Esophagus muscularis mucosa (tissue), 4 donors: ENCODE results near the gene SLCO3A1. TPM values are rescaled to one million over a fixed set of nuclear protein-coding genes. Genes with fewer than 3 reads are reported as not detected.
A peak's percentile ranks its signal among the peaks of the same experiment; 100 is the strongest.
"Not testable (repeated sequence)": the region's sequence is repeated elsewhere in the genome, so short reads cannot be mapped to it uniquely, and the experiment has no call there.

Experiments
- DNase-seq: peaks from one replicate; pipeline ENCODE4 v3.0.0-alpha.2; 2017; ENCODE audit errors: extremely low spot score
- H3K27ac ChIP-seq, 4 donors: fragments of 200-600 bp; sonication (generic); replicated peaks in 1 of 4; 1 replicate in 3 of 4; 2 replicates in 1 of 4; pipeline ENCODE4 v1.5.1; 2016 to 2019; ENCODE audit warnings: mild to moderate bottlenecking in 1 of 4
- H3K27me3 ChIP-seq, 4 donors: fragments of 200-600 bp; sonication (generic); one replicate each; pipeline versions ENCODE4 v1.5.1 to v1.6.0; 2016 to 2019
- H3K36me3 ChIP-seq, 4 donors: fragments of 200-600 bp; sonication (generic); one replicate each; pipeline ENCODE4 v1.5.1; 2016 to 2019
- H3K4me1 ChIP-seq, 4 donors: fragments of 200-600 bp; sonication (generic); one replicate each; pipeline ENCODE4 v1.5.1; 2016 to 2019
- H3K4me3 ChIP-seq, 4 donors: fragments of 200-600 bp; sonication (generic); 1 replicate in 2 of 4; 2 replicates in 2 of 4; pipeline ENCODE4 v1.5.1; 2016 to 2019; ENCODE audit warnings: mild to moderate bottlenecking in 4 of 4, moderate library complexity in 1 of 4
- H3K9me3 ChIP-seq, 4 donors: fragments of 200-600 bp; sonication (generic); 1 replicate in 3 of 4; 2 replicates in 1 of 4; pipeline ENCODE4 v1.5.1; 2016 to 2019
- EP300 ChIP-seq: sonication (generic); formaldehyde crosslinking; IDR thresholded peaks from one replicate; pipeline ENCODE4 v1.6.1; 2017; ENCODE audit warnings: antibody characterized with exemption
- POLR2A ChIP-seq: fragments of 450-650 bp; IDR thresholded peaks from one replicate; pipeline ENCODE4 v1.6.1; 2017; ENCODE audit warnings: antibody characterized with exemption, moderate library complexity, mild to moderate bottlenecking, low read depth
- POLR2AphosphoS5 ChIP-seq, 2 donors: sonication (generic); formaldehyde crosslinking; IDR thresholded peaks; one replicate each; pipeline ENCODE4 v1.6.1; 2017; ENCODE audit warnings: antibody characterized with exemption in 2 of 2
- WGBS: methylation state at CpG from one replicate; pipeline ENCODE4 v1.1.5; 2018; 5-methylcytosine and 5-hydroxymethylcytosine counted together
- intact Hi-C: fragments of 100-400 bp; cut with DNase I; formaldehyde crosslinking; loops from one replicate; pipeline ENCODE4 v1.15.1; 2023
- total RNA-seq, 4 donors: library from RNA; depleted of rRNA; stranded (reverse); fragments of >200 nt; gene quantifications; one replicate each; pipeline versions ENCODE4 v1.1.0 to v1.2.1, GENCODE V29; 2016
- TF ChIP-seq, protein P1 (sequence below), 3 experiments: fragments of 200-600 bp in 2 of 3; fragments of 450-650 bp in 1 of 3; sonication (generic) in 2 of 3; IDR thresholded peaks; one replicate each; pipeline ENCODE4 v1.5.1; 2017 to 2019; ENCODE audit warnings: antibody characterized with exemption in 3 of 3, mild to moderate bottlenecking in 2 of 3, moderate library complexity in 1 of 3

The SLCO3A1 gene
- total RNA-seq, 4 donors from 2014 or later, result 5.6 to 17.5 (median 12.3) TPM

DNA sequence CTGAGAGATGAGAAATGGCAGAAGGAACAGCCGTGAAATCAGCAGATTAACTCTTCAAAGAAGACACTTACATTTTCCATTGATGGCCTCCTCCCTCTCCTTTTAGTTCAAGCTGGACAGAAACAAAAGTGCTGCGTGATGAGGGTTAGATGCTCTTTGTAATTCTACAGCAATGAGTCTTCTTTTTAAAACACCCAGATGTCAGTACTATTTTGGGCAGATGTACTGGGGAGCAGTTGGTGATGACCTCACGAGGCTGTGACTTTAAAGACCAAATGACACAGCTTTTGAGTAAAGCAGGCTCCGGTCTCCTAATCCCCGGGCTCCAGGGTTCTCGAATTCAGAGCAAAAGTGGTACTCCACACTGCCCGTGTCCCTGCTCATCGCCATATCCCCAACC is 198.2 kb downstream of the SLCO3A1 start:
- no peak for DNase-seq
- Histone ChIP-seq H3K27ac (no peak overlapping the region), H3K36me3 (no peaks in the 10 kb centered on the region), H3K4me1 (peaks cover 9 to 26% (median 14%) of the 10 kb centered on the region in 4 donors), H3K9me3 (no peaks in the 10 kb centered on the region), H3K27me3 (no peaks in the 10 kb centered on the region), H3K4me3 (no peak overlapping the region)
- 78% methylated on average over 8 of the region's 8 CpGs for WGBS
- intact Hi-C loops, result no loop called here
- TF ChIP-seq EP300 (no peak), POLR2A (no peak), POLR2AphosphoS5 (IDR thresholded peaks at IDR 0.05) (no peak)
- TF ChIP-seq, protein P1, sequence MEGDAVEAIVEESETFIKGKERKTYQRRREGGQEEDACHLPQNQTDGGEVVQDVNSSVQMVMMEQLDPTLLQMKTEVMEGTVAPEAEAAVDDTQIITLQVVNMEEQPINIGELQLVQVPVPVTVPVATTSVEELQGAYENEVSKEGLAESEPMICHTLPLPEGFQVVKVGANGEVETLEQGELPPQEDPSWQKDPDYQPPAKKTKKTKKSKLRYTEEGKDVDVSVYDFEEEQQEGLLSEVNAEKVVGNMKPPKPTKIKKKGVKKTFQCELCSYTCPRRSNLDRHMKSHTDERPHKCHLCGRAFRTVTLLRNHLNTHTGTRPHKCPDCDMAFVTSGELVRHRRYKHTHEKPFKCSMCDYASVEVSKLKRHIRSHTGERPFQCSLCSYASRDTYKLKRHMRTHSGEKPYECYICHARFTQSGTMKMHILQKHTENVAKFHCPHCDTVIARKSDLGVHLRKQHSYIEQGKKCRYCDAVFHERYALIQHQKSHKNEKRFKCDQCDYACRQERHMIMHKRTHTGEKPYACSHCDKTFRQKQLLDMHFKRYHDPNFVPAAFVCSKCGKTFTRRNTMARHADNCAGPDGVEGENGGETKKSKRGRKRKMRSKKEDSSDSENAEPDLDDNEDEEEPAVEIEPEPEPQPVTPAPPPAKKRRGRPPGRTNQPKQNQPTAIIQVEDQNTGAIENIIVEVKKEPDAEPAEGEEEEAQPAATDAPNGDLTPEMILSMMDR (IDR thresholded peaks at IDR 0.05), result no peak

DNA sequence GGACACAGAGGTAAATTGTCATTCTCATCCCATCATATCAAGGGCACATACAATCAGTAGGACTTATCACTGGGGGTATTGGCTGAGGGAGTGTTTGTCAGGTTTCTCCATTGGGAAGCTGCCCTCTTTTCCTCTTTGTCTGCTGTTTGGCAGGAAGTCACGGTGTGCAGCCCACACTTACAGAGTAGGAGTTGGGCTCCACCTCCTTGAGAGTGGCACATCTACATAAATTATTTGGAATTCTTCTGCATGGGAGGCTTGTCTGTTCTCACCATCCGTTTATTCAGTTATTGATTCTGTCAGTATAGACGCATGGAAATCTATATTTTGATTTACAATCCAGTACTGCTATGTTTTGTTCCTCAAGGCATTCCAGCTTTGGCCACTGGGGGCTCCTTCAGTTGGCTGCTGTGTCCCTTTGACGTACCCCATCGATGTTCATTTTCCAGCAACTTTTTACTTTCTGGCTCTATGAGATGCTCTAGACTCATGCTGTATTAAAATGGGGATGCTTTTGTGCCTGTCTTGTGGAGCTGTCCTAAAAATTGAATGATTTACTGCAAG is 200.3 kb downstream of the SLCO3A1 start:
- intact Hi-C loops, result no loop called here
- Histone ChIP-seq H3K27me3 (no peaks in the 10 kb centered on the region), H3K27ac (no peak overlapping the region), H3K4me3 (no peak overlapping the region), H3K9me3 (no peaks in the 10 kb centered on the region), H3K4me1 (peaks cover 9 to 24% (median 14%) of the 10 kb centered on the region in 4 donors), H3K36me3 (no peaks in the 10 kb centered on the region)
- no peak for DNase-seq
- 83% methylated on average over 5 of the region's 5 CpGs for WGBS
- TF ChIP-seq POLR2AphosphoS5 (IDR thresholded peaks at IDR 0.05), result no peak
- TF ChIP-seq, protein P1 (IDR thresholded peaks at IDR 0.05), result peak in 1 of 3 experiments; percentile 22

DNA sequence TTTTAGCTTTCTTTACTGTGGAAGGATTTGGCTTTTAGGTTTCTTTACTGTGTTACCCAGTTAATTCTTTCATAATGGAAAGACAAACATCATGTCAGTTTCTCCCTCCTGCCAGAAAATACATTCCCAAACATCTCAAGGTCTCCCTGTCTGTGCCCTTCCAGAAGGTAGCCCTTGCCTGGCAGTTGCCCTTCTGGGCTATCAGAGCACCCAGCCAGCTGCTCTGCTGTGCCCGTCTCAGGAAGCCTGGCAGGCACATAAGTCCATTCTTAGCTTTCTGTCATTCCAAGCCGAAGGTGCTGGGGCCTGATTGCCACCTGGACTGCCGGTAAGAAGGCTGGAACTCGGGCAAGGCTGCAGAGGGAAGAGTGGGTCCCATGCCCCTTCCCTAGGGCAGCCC is 203.4 kb downstream of the SLCO3A1 start:
- Histone ChIP-seq H3K4me3 (no peak overlapping the region), H3K36me3 (no peaks in the 10 kb centered on the region), H3K4me1 (no peaks in the 10 kb centered on the region), H3K9me3 (no peaks in the 10 kb centered on the region), H3K27me3 (no peaks in the 10 kb centered on the region), H3K27ac (no peak overlapping the region)
- TF ChIP-seq, protein P1 (IDR thresholded peaks at IDR 0.05), result no peak
- TF ChIP-seq POLR2AphosphoS5 (IDR thresholded peaks at IDR 0.05), result no peak
- TF ChIP-seq POLR2A, result no peak
- TF ChIP-seq EP300, result no peak
- intact Hi-C loops, result no loop called here
- WGBS, result 66% methylated on average over 3 of the region's 4 CpGs
- no peak for DNase-seq

DNA sequence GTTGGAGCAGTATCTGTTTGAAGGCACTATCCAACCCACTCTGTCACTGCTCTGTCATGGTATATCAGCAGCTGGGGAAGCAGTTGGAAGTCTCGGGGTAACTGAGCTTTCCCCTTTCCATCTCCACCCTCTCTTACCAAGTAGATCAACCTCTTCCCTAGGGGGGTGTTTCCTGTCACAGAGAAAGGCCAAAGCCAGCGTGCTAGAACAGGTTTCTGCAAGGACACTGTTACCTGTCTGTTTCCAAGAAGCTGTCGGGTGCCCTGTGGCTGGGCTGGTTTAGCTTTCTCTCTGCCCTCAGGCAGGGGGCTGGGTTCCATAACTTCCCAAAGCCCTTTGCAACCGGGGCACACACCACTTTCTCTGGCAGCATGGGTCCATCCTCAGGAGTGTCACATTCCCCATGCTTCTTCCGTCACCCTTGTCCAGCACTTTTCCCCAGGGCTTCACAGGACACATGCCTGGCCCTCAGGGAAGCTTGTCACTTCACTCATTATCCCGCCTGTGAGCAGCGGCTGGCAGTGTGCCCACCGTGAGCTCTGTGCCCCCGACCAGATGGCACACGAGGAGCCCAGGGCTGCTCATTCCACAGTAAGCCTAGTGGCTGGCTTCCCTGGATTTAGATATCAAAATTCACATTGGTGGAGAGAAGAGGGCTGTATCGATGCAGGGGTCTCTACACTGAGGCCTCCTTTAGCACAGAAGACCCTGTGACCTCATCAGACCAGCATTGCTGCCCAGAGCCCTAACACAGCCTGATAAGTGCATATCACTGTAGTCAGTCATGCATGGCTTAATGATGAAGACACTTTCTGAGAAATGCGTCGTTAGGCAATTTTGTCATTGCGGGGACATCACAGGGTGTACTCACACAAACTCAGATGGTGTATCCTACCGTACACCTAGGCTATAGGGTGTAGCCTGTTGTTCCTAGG is 205.8 kb downstream of the SLCO3A1 start:
- Histone ChIP-seq H3K4me1 (peaks cover 7 to 9% (median 8%) of the 10 kb centered on the region in 4 donors), H3K9me3 (no peaks in the 10 kb centered on the region), H3K36me3 (no peaks in the 10 kb centered on the region), H3K4me3 (no peak overlapping the region), H3K27me3 (no peaks in the 10 kb centered on the region), H3K27ac (no peak overlapping the region)
- no peak for DNase-seq
- 95% methylated on average over 15 of the region's 15 CpGs for WGBS
- intact Hi-C loops, result no loop called here
- TF ChIP-seq POLR2A, result no peak
- TF ChIP-seq POLR2AphosphoS5 (IDR thresholded peaks at IDR 0.05), result no peak
- TF ChIP-seq, protein P1 (IDR thresholded peaks at IDR 0.05), result no peak
- TF ChIP-seq EP300, result no peak

DNA sequence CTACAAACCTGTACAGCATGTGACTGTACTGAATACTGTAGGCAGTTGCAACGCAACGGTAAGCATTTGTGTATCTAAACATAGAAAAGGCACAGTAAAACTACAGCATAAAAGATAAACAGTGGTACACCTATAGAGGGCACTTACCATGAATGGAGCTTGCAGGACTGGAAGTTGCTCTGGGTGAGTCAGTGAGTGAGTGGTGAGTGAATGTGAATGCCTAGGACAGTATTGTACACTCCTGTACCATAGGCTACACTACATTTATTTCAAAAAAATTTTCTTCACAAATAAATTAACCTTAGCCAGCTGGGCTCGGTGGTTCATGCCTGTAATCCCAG is 206.4 kb downstream of the SLCO3A1 start:
- H3K9me3 ChIP-seq, H3K4me1 ChIP-seq, intact Hi-C loops, H3K36me3 ChIP-seq, DNase-seq, H3K27me3 ChIP-seq, H3K4me3 ChIP-seq, H3K27ac ChIP-seq: not testable (repeated sequence)
- 76% methylated on average over 3 of the region's 3 CpGs for WGBS
